Caki2 (cell line): ENCODE measurements around the gene PCARE. TPM values are rescaled to one million over a fixed set of nuclear protein-coding genes. Genes with fewer than 3 reads are reported as not detected.

Source experiments
- DNase-seq: peaks from one replicate; pipeline ENCODE4 v3.0.0-alpha.2; 2015; ENCODE audit warnings: low read depth
- in situ Hi-C: cut with HindIII; loops from 2 replicates; pipeline ENCODE4 v1.10.0; 2016; ENCODE audit warnings: low sequenced_read_pairs, low pct_unique_long_range_greater_than_20kb, mixed read lengths
- total RNA-seq: library from RNA; depleted of rRNA; stranded (reverse); fragments of >200 nt; shearing (Covaris generic); gene quantifications from 2 replicates; pipeline ENCODE4 v1.2.3, GENCODE V29; 2014; ENCODE audit warnings: low replicate concordance

PCARE gene
- total RNA-seq, 1 experiment from 2014 or later, result not detected

DNA sequence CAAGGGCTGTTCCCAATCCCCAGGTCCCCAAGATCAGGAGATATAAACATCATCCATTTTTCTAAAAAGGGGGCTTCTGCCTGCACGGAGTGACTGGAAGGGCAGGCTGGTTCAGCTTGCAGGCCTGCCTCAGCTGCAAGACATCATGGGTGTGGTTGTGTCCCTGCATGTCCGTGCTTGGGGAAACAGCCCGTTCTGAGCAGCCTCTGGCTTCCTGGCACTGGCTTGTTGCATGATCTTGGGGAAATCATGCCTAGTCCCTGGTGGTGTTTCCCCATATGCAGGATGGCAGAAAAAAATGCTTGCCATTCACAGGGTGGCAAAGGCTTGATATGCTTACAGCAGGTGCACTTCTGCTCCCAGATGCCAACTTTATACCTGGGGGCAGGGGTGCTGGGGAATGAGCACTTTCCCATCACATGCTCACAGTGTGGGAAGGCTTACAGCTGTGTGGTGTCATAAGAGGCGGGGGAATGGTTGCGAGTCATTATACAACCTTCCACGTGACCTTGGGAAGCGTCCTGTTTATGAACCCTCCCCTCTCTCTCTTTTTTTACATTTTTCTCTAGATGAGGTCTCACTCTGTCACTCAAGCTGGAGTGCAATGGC lies 7.2 kb downstream of the PCARE start:
- in situ Hi-C loops, result no loop called here
- no peak for DNase-seq

DNA sequence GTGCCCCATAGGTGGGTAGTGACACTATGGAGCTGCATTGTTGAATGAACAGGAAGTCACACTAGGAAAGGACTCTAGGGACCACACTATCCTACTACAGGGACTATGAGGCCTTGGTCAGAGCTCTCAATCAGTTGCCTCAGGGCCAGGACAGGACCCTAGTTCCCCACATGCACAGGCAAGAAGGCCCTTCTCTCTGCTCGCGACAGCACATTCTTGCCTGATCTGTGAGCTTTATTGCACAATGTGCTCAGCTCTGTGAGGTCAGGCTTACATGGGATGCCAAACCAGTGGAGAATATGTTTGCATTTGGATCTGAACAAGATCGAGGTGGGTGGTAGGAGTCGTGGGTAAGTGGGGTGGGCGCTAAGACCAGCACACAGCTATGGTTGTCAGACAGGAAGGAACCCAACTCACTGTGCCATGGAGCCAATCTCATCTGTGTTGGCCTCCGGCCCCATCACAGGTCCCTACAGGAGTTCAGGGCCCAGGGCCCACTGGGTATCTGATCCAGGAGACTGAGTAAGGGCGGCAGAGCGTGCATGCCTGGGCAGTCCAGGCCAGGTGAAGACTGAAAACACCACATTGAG lies 8.0 kb downstream of the PCARE start:
- no peak for DNase-seq
- in situ Hi-C loops, result no loop called here

DNA sequence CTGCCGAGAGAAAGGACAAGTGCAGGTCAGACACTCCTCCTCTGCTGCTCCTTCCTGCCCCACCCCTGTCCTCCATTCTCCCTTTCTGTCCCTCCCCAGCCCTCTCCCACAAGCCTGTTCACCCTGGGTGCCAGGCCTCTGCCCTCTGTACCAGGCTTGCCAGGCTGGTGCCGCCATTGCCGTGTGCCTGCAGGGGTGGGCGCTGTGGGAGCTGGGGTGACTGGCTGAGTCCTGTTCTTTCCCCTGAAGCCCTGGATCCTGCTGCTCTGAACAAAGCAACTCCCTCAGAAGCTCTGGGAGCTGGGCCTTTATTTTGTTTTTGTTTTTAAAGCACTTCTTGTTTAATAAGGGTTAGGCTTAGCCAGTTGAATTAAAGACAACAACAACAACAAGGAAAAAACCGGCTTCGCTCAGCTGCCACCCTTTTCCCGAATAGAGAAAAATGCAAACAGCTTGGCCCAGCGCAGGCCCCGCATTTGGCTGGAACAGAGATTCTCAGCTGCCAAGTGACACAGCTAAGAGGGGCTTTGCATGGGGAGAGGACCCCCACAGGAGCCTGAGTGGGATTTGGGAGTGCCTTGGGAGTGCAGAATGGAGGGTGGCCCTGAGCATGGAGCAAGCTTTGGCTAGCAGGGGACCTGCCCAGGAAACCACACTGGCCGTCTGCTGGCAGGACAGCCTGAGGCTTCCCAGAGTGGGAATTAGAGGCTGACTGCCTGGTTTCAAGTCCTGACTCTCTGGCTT lies 9.1 kb downstream of the PCARE start:
- no peak for DNase-seq
- in situ Hi-C loops, result no loop called here

DNA sequence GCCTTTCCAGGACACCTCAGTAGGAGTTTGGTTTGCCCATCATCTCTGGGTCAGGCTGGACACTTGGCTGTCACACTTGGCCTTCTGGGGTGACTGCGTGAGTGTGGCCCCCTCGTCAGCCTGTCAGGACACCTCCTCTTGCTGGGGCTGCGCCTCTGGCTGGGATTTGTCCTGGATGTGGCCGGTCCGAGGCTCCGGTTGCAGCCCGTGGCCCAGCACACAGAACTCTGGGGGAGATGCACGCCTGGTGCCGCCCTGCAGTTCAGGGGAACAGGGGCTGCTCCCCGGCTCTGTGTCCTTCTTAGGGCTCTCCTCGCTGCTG lies 9.6 kb downstream of the PCARE start:
- in situ Hi-C loops, result no loop called here

DNA sequence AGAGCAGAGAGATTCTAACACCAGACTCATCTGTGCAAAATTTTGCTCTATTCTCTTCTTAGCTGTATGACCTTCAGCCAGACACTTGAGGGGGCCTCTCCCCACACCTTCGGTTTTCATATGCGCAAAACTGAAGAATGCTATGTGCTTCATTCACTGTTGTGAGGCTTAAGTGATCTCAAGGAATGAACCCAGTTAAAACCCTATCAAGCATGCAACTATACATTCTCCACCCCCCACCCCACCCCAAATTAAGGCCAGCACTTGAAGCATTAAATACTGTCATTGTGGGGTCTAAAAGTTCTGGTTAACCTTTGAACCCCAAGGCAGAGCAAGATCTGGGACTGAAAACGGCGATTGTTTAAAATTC lies 10.0 kb downstream of the PCARE start:
- no peak for DNase-seq
- in situ Hi-C loops, result no loop called here

More for the DNA sequence above, 9.6 kb downstream of the PCARE start:
- DNase-seq, result no peak

DNA sequence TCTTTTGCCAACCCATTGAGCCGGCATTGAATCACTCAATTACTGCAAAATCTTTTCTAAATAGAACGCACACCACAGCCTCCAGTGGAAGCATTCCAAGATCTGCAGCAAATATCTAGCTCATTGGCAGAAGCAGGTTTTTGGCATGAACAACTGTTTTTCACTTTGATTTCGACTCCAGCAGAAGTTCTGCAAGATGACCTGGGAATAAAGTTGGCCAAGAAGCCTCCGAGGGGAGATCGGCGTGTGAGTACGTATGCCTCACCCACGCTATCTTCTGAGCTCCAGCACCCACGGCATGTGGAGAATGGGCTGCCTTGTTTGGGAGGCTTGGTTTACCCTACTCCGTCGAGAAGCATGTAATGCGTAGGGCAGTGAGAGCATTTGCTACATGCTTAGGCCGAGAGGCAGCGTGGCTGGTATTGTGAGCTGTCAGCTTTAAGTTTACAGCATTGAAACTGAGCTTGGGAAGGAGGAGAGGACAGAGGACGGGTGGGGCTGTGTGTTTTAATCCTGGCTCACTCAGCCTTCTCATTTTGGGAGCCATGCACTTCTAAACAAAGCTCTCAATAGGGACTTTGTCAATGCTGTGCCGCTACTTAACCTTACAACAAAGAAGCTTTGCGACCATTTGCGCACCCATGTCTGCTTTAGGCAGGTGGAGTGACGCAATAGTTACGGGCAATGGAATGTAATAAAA lies 10.5 kb downstream of the PCARE start:
- in situ Hi-C loops, result no loop called here
- no peak for DNase-seq

DNA sequence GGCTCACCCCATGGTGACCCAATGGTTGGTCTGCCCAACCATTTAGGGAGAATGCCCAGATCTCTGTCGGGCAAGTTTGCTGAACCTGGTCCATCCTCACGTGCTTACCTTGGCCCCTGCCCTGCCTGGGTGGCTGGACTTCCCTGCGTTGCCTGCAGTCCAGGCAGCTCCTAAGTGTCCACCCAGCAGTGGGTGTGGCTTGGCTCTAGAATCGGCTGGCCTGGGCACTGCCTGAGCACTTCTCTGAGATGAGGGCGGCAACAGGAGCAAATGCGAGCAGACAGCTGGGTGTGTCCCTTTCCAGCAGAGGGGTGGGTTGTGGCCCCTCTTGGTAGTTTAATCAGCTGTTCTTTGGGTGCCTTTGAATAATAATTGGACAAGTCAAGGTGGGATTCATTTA lies 11.3 kb downstream of the PCARE start:
- DNase-seq, result no peak

DNA sequence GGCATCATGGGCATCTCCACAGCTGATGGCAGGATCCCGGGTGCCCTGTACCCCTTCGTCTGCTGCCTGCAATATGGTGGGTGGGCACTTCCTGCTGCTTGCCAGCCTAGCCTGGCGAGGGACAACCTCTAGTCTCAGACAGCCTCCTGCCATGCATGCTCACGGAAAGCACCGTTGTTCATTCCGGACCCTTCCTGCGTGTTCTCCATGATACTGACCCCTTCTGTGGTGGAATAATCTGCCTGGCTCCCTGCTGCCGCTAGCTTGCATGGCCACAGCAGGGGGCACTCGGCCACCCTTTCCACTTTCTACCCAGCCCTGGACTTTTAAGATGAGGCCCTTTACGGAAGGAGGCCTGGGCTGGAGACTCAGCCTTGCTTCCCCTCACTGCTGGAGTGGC lies 12.0 kb downstream of the PCARE start:
- no peak for DNase-seq
- in situ Hi-C loops, result no loop called here

More for the DNA sequence above, 11.3 kb downstream of the PCARE start:
- in situ Hi-C loops, result no loop called here

DNA sequence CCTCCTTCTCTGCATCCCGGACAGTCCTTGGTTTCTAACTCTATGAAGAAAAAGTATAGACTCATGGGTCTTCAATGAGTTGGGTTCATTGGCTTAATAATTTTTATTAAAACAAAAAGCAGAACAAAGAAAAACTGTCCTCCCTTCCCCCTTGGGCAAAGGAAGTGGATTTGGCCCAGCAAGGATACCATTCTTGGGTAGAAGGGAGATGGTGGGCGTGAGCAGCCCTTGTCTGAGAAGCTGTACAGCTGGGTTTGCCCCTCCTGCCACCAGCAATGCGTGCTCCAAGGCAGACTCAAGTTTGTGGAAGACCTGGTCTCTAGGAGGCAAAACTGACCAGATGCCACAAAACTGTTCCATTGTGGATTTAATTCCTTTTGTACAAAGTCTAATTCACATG lies 12.7 kb downstream of the PCARE start:
- no peak for DNase-seq
- in situ Hi-C loops, result no loop called here

DNA sequence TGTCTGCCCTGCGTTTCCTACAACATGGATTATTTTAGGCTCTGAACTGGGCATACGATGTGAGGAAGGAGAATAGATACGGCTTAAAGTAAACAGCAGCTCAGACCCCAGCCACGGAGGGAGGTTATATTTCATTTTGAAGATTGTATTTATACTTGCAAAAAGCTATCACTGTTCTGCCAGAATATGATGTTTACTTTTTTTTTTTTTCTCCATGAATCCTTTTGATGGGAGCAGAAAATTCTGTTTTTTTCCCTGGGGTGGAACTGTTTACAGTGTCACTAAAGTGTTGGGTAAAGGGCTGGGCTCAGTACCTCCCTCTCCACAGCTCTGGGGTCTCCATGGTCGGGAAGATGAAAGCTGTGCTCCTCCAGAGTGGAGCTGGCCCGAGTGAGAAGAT lies 13.1 kb downstream of the PCARE start:
- DNase-seq, result no peak
- in situ Hi-C loops, result no loop called here

DNA sequence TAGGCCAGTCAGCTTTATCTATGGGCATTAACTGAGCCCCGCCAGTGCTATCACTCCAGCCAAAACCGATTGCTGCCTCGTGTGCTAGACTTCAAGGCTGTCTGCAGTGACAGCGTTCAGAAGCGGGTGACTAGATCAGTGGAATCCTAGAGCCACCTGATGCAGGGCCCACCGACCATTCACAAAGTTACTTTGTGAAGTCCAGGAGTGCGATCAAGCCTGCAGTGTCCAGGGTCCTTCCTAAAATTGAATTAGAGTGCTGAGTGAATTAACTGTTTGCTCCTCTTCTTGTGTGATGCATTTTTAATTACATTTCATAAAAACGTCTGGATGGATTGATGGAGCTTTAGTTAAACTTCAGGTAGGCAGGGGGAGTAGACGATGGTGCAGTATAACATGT lies 13.9 kb downstream of the PCARE start:
- DNase-seq, result no peak
- in situ Hi-C loops, result no loop called here

DNA sequence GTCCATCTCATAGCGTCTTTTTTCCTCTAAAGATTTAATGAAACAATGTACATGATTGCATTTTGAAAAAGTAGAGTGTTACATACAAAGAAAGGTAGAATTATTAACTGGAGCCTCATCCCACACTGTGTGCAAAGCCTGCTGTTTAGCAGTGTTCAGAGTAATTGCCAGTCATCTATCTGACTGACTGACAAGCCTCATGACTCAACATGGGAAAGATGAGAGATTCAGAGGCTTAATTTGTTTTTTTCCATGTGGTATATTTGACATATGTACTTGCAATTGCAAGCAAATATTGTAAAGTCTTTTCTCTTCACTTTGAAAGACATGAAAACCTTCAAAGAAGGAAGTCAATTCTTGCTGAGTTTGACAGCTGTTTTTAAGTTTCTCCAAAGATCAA lies 14.7 kb downstream of the PCARE start:
- in situ Hi-C loops, result no loop called here
- DNase-seq, result no peak

DNA sequence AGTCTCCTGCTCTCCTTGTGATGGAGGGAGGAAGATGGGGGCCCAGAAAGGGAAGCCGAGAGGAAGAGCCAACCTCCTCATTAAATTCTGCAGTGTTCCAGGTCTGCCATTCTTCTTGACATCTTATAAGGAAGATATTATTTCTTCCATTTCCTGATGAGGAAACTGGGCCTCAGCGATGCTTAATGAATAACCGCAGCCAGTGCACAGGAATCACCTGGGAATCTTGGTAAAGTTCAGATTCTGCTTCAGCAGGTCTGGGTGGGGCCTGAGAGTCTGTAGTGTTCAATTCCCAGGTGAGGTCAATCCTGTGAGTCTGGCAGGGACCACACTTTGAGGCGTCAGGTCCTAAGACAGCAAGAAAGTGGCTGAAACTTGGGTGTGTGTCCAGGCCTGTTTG lies 17.3 kb downstream of the PCARE start:
- DNase-seq, result no peak
- in situ Hi-C loops, result no loop called here

DNA sequence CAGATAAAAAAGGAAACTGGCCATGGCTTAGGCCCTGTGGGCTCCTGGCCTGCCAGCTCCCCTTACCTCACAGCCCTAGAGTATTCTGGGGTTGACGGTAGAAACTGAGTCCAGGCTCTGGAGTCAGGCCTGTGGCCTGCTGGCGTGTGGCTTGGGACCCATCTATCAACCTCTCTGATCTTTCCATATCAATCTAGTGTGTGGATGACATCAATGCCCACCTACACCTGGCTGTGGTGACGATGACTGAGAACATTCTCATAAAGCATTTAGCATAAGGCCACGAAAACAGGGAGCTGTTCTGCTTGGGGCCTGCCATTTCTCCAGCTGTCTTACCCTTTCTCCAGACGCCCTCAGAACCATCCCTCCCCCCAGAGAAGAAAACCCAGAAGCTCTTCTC lies 17.9 kb downstream of the PCARE start:
- in situ Hi-C loops, result no loop called here
- DNase-seq, result no peak

DNA sequence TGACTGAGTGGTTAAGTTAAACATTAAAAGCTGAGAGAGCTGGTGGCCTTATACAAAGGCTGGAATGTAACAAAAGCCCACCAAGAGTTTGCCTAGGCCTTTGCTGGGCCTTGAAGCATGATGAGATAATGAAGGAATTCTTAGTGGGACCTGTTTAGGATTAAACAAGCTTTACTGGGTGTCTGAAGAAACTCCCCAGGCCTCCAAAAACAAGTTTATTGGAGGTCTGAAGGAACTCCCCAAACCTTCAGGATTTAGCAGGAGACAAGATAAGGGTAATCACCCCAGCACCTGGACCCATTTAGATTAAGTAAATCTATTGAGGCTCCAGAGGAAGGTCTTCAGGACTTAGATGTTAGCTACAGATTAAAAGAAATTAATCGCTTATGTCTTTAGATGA lies 18.7 kb downstream of the PCARE start:
- in situ Hi-C loops, result no loop called here

DNA sequence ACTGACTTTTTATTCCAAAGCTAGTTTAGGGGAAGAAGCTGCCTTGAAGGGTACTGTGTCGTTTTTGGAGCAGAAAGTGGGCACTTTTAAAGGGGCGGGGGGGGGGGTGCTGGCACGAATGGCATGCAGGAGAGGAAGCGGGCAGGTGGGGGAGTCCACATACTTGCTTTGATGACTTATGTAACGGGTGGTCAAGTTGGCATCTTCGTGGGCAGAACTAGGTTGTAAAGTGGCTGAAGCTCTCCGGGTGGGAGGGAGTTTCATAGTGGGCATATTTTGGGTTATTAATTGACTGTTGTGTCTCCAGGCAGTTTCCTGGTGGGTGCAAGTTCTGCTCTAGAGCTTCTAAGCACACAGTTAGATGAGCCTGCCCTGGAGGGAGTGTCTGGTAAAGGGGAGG lies 19.9 kb downstream of the PCARE start:
- in situ Hi-C loops, result no loop called here
- DNase-seq, result no peak

More for the DNA sequence above, 18.7 kb downstream of the PCARE start:
- DNase-seq, result no peak

DNA sequence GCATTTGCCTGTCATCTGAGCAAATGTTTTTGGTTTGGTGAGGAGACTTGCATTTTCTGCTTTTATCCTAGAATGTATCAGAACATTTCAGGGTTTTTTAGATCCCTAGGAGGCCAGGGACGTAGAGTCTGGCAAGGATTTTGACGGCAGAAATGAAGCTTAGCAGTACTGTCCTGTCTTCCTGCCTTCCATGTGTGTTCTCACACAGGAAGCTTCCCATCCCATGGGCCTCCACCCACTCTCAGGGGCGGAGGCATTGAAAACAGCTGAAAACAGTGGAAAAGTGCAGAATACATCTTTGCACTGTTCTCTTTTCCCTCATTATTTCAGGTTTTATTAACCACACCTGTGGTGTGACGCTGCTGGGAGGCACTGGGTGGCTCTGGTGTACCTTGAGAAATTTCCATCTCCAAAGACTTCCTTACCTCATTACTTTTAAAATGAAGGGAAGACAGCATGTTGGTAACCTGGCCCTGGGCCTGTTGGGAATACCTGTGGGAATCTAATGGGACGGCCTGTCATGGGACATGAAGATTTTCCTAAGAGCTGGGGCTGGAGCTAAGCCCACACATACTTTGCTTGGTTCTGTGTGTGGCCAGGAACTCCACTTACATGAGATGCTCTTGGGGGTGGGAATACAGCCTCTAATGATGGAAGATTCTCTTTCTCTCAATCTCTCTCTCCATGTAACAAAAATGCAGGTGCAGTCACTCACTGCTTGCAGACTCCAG lies 20.5 kb downstream of the PCARE start:
- in situ Hi-C loops, result no loop called here
- peak; percentile 30 for DNase-seq

DNA sequence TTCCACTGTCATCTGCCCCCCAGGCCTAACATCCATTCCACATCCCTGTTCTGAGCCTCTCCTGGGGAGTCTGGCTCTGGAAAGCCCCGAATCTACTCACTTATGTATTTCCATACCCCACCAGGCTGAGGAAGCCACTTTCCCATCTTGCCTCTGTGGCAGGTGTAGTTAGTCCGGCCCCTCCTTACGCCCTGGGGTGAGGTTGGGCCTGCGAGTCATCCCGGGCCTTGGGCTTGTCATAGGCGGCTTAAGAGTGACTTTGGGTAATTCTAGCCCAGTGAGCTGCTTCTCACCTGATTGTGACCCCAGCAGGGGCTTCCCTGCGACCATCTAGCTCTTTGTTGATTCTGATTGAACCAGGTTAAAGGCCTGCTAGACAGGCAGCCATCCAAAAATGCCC lies 21.1 kb downstream of the PCARE start:
- in situ Hi-C loops, result no loop called here
- DNase-seq, result no peak

DNA sequence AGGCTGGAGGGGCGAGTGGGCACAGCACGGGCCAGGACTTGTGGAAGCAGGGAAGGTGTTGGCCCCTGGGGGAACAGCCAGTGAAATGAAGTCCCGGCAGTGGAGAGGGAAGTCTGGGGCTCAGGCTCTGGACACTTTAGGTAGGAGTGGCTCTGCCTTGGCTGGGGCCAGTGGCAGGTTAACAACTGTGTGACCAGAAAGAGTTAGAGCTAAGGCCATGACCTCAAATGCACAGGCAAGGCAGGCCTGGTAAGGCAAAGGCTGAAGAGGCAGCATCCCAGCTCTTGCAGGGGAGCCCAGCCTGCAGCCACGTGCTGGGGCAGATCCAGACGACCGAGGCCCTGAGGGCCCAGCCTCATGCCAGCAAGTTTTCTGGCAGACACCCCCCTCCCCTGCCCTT lies 21.5 kb downstream of the PCARE start:
- DNase-seq, result no peak
- in situ Hi-C loops, result no loop called here
